Brain pericyte (primary cell): Measurements from ENCODE around the gene CBLN1.
"Not testable (repeated sequence)": the region's sequence is repeated elsewhere in the genome, so short reads cannot be mapped to it uniquely, and the experiment has no call there.

ENCODE experiments used
- DNase-seq: peaks from one replicate; pipeline ENCODE4 v3.0.0-alpha.2; 2012; ENCODE audit warnings: low read depth, low spot score

The CBLN1 gene

DNA sequence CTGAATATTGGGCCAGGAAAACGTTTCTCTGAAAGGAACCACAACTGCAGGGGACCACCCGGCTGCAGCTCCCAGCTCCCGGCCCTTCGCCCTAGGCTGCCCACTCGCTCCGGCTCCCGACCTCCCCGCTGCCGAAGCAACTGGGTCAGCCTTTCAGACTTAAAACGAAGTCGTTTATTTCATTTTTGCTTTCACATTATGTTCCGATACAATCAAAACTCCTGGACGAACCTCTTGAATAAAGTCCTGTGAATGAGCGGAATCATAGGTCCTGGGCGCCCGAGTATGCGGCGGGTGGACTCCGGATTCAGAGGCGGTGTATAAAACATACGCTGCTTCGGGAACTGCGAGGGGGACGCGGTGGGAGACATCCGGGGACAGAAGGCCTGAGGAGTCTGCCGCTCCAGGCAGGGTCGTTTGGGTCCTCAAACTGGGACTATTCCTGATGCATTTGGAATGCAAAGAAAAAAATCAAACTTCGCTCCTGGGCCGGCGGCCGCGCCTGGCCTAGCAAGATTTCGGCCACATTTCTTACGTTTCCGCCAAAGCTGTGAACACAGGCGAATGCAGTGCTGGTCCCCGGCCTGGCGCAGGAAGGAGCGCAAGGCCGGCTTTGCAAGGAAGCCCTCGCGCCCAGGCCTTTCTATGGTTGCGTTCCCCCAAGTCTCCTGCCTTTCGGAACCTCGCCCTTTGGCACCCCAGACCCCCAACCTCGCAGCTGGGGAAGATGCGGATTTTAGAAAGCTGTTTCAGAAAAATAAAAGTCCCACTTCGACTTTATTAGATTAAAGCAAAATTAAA is 3.7 kb downstream of the CBLN1 start:
- DNase-seq = no peak

DNA sequence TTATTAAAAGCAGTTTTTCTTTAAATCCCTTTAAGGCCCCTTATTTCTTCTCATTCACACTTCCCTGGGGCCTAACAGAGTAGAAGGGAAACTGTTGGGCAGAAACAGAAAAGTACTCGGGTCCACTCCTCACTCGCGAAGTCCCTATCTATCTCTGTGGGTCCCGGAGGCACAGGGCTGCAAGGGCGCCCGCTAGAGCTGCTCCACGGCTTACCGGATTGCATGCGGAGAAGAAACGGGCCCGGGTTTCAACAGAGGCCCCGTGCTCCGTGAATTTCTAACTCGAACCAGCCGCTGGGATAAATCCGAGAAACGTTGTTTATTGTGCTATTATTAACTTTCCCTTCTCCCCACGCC is 4.3 kb downstream of the CBLN1 start:
- DNase-seq = no peak

DNA sequence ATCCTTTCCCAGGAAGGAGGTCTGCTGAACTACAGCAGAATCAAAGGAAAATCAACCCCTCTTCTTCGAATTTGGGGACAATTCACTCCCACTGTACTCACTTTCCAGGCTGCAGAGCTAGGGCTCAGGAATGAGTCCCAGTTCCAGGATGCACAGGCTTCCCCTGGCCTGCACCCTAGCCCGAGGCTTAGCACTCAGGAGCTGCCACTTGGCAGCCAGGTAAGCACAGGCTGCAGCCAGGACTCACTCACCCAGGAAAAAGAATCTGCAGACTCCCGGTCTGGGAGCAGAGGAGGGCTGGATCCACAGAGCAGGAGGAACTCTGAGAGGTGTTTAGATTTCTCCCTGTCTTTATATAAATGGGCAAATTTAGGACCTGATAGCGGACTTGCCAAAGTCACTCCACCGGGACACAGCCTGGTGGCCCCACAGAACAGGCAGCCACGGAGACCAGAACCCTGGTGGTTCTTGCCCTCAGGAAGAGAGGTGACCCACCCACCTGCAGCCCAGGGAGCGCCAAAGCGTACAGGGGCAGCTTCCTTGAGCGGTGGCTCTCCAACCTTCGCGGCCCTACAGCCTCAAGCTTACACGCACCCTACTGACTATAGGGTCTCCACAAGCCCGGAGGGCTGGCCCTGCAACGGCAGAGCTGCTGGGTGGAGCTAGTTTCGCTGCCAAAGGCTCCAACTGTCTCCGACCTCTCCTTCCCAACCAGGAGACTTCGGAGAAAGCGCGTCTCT is 4.8 kb downstream of the CBLN1 start:
- no peak for DNase-seq

DNA sequence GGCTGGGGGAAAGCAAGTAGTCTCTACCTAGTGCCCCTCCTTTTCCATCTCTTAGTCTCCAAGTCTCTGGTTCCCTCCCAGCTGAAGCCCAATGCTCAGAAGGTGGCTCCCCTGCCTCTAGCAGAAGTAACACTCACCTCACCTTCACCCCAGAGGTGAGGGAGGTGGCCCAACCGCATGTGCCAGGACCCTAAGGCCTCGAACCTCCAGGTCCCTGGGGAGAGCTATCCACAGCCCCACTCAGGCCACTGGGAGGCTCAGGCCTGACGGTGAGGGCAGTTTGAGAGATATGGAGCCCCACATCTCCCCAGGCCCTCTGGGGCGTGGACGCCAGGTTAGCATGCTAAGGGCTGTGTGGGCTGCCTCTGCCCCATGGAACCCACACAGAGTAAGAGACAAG is 5.8 kb downstream of the CBLN1 start:
- no peak for DNase-seq

DNA sequence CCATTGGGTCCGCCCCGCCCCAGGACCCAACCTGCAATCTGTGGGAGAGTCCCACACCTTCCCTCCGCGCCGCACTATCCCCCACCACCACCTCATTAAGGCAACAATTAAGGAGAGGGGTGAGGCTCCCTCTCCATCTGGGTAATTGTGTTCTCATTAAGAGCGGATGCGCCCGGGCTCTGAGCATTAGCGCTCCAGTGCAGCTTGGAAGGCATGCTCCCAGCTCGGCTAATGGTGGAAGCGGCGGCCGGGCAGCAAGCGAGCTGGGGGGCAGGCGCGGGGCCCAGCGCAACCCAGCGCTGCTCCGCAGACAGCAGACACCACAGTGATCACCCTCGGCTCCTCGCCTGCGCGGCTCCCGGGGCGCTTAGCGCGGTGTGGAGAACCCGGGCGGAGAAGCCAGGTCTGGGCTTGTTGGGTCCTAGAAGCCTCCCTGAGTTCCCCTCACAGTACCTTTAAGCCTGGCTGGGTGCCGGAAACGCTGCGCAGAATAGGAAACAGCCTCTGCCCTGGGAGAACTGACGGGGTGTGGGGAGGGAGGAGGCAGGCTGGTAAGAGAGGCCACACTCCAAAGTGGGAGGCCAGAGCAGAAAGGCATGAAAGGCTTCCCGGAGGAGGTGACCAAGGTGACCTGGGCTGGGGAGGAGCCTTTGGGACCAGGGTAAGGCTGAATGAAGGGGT is 6.4 kb downstream of the CBLN1 start:
- no peak for DNase-seq

DNA sequence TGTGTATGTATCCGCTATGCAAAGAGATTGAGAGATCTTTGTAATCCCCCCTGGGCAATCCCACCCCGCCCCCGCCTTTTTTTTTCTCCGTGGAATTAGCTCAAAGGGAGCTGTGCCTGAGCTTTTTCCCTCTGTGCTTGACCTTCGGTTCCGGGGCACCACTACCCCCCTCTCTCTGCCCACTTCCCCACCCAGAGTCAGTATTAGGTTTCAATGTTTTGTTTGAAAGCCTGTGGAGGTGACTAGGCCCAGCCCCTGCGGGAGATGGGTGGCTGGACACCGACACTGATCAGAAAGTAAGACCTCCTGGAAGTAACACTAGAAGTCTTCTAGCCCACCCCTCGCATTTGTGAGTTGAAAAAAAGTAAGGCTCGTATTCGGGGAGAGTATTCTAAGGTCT is 7.0 kb downstream of the CBLN1 start:
- DNase-seq = no peak

DNA sequence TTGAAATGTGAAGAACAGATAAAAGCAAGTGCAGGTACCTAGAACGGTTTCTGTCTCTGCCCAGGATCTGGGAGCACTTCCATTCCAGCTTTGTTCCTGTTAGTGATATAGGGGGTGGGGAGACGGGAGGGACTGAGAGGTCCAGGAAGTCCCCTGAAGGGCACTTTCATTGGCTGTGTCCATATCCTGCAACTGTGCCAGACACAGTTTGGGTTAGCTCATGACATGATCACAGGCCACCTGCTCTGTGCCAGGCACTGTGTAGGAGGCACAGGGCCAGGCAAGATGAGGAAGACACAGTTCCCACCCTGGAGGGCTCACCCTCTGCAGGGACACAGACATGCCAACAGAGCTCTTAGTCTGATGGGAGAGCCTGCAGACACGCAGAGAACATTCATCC is 7.9 kb downstream of the CBLN1 start:
- no peak for DNase-seq

DNA sequence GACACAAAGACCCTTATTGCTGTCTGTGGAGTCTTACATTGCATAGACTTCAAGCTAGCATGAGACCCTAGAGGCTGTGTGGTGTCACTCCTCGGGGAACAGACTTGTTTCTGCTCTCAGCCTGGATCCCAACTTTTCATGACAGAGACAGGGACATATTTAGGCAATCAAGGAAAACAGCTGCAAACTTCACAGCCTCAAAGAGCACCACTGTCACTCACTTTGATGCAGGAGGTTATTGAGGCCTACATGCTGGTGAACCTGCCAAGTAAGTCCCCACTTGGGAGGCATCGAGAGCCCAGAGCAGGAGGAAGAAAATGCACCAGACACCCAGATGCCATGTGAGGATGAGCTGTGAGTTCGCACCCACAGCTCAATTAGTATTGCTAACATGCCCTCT is 10.3 kb downstream of the CBLN1 start:
- DNase-seq = no peak

DNA sequence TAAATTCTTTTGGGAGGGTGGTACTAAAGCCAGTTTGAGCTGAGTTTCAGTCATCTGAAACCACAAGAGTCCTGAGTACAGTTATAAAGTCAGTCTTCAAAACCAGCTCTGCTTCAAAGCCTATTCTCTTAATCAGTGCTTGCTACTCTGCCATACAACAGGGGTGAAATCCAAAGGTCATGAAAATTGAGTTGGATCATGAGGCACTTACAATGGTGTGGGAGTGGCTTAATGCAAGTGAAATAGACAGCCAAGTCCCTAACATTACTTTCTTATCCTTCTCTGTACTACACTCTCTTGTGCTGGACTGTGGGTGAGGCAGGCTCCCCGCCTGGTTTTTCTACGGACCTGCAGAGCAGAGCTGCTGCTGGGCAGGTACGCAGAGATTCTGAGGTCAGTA is 12.4 kb downstream of the CBLN1 start:
- no peak for DNase-seq

DNA sequence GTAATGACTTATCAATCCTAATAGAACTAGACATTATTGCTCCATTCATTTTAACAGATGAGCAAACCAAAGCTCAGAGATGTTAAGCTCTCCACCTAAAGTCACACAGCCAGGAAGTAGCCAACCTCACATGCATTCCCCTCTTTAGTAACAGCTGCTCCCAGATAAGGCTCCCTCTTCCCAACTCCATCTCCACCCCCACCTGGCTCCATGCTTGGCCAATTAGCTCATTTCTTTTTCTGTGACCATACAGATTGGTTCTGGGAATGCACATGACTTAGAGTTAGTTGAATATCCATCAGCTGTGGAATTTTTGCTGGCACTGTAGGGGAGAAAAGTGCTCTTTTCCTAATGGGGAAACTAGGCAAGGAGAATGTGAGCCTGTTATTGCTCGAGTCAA is 13.0 kb downstream of the CBLN1 start:
- DNase-seq = no peak

DNA sequence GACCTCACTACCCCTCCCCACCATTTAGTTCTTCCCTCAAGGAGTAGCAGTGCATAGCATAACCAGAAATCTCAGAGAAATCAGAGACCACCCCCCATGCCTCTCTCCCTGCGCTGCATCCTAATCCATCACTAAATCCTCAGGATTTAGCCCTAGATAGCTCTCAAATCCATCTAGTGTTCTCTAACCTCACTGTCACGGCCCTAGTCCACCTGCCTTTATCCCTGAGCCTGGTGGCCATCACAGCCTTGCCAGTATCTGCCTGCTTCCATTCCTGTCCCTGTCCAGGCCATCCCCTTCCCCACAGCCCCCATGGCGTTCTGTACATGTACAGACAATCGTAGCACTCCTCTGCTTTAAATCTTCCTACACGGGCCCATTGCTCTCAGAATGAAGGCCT is 19.1 kb downstream of the CBLN1 start:
- no peak for DNase-seq

DNA sequence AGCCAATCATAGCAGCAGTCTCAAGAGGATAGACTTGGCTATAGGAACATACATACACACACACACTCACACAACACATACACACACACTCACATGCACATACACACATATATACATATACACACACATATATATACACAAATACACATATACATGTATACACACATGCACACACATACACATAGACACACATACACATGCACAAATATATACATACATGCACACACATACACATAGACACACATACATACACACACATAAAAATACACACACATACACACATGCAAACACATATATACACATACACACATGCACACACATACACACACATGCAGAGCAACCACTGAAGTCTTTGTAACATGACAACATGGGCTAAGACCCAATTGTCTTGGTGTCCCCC is 19.7 kb downstream of the CBLN1 start:
- DNase-seq = no peak

DNA sequence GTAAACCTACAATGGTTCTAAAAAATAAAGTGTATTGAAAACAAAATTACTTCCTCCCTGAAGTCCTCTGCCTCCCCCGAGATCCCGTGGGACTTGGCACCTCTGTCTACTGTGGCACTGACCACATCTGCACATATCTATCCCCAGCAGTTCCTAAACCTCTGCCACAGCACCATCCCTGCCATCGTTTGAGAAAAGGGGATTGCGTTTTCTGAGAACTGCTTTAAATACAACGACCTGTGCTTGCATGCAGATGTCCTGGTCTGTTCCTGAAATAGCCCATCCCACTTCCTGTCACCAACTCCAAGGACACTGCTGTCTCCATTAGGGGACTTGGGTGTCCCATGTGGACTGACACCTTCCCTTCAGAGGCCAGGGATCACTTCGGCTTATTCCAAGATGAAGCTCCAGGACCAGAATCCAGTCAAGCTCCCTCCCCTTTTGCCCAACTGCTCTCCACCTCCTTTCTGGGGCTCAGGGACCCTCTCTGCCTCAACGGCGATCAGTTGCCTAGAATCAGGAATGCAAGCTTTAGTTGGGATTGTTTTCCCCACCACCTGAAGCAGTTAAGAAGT is 20.6 kb downstream of the CBLN1 start:
- no peak for DNase-seq

DNA sequence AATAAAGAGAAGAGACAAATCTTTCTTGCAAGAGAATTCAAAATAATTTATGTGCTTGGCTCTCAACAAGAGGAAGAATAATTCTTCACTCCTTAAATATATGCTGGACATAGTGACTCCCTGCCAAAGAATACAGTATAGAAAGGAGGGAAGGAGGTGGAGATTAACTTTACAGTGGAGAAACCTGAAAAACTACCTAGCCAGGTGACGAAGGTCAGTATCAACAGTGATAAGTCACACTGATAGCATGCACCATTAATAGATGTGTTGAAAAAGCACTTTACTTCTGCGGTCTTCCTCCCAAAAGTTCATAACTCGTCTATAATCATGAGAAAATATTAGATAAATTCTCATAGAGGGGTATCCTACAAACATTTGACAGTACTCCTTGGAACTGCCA is 21.4 kb downstream of the CBLN1 start:
- DNase-seq = no peak

DNA sequence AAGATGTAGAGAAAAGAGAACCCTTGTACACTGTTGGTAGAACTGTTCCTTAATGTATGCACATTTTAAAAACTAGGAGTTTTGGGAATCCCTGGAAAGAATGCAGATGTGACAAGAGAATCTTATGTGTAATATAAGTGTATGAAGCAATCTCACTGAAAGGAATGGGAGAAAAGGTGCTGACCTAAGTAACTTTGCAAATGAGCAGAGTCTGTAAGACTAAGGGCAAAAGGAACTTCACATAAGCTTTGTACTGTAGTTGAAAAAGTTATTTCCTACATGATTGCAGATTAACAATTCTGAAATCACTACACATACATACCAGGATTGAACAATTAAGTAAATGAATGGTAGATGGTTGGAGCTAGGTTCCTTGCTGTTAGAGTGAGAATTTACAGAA is 22.3 kb downstream of the CBLN1 start:
- DNase-seq = no peak

DNA sequence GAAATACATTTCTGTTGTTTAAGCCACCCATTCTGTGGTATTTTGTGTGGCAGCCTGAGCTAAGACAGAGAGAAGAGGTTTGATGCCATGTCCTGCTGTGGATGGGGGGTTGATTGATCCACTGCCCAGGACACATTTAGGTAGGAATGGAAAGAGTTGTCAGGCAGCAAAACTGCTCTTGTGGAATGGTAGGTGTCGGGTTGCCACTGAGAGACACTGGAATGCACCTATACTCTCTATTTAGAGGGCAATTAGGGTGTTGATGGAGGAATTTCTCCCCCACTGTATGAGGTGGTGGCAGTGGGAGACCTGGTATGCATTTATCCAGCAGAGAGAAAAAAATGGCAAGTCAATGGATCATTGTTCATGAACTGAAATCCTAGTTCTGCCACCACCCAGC is 30.9 kb downstream of the CBLN1 start:
- no peak for DNase-seq

DNA sequence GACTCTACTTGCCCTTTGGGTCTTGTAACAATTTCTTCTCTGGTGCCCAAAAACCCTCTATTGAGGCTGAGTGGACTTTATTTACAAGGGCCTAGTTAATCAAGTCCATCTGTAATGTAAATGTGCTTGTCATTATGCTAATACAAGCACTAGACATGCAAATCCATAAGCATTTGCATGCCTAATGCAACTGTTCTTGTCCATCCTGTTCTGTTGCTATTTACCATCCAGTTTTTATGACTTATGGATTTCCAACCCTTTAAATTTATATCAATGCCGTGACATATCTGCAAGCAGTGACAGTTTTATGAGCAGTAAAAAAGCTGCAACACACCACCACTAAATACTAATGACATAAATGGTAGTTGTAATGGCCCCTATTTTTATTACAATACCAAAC is 33.4 kb downstream of the CBLN1 start:
- DNase-seq = no peak

DNA sequence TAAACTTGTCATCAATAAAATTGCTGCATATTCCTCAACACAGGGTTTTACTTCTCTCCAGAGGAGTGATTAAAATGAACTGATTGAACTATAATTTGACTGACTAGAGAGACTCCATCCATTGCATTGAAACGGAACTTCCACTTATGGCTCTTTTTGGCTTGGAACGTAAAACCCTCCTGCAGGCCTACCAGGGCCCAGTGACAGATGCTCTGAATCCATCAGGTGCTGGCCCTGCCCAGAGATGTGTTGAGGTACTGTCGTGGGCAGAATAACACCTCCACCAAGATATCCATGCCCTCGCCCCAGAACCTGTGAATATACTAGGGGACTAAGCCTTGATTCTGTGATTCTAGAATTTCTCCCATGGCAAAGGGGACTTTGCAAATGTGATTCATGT is 45.4 kb downstream of the CBLN1 start:
- no peak for DNase-seq

DNA sequence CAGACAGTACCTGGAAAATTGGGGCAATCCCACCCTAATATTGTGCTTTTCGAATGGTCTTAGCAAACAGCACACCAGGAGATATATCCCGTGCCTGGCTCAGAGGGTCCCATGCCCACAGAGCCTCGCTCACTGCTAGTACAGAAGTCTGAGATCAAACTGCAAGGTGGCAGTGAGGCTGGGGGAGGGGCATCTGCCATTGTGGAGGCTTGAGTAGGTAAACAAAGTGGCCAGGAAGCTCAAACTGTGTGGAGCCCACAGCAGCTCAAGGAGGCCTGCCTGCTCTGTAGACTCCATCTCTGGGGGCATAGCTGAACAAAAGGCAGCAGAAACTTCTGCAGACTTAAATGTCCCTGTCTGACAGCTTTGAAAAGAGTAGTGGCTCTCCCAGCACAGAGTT is 53.3 kb downstream of the CBLN1 start:
- not testable (repeated sequence) for DNase-seq
